ENCODE measurements around the gene HIC1.

Gene HIC1

GRCh38 chr17:2018716-2019510, 36.0 kb upstream of the HIC1 start:
- no peak overlapping the region for H4K8ac ChIP-seq (ENCODE audit: low read depth, low read length)
- no peaks in the 10 kb centered on the region for H3K79me1 ChIP-seq (ENCODE audit: low read length)
- no peak overlapping the region for H3K9ac ChIP-seq (ENCODE audit: low read length)
- no peak overlapping the region for H3K4me2 ChIP-seq (ENCODE audit: low read length)
- H3K79me2 ChIP-seq (ENCODE audit: control insufficient read depth, insufficient read depth, low read length) = no peaks in the 10 kb centered on the region
- no peak overlapping the region for H2BK120ac ChIP-seq (ENCODE audit: low read depth, low read length)
- H2BK15ac ChIP-seq (replicated peaks; ENCODE audit: low read depth) = no peak overlapping the region
- no peak overlapping the region for H3K56ac ChIP-seq (ENCODE audit: low read length)
- no peak overlapping the region for H3K27ac ChIP-seq (ENCODE audit: low read depth, low read length)
- no peak for DNase-seq
- no peaks in the 10 kb centered on the region for H3K4me1 ChIP-seq (ENCODE audit: control insufficient read depth, low read depth, low read length)
- H3K27me3 ChIP-seq (ENCODE audit: insufficient read depth, low read length, poor library complexity) = peaks cover 1% of the 10 kb centered on the region
- no peak overlapping the region for H4K5ac ChIP-seq (ENCODE audit: low read length)
- H3K18ac ChIP-seq (ENCODE audit: low read length) = no peak overlapping the region
- no peaks in the 10 kb centered on the region for H3K36me3 ChIP-seq (ENCODE audit: control insufficient read depth, insufficient read depth, low read length)
- H3K23ac ChIP-seq (ENCODE audit: low read length) = no peak overlapping the region
- no peak overlapping the region for H3K4me3 ChIP-seq (ENCODE audit: low read length)
- WGBS (ENCODE audit: extremely low coverage, insufficient coverage, low lambda C conversion rate) = no CpG with 5 or more reads among the region's 24 CpGs
- no peak overlapping the region for H2BK5ac ChIP-seq (ENCODE audit: low read length)
- no peak overlapping the region for H3K4ac ChIP-seq (ENCODE audit: low read depth, low read length)
- H2AK5ac ChIP-seq (ENCODE audit: low read length) = no peak overlapping the region

- H3K27me3 ChIP-seq (ENCODE audit: insufficient read depth, low read length, poor library complexity) = peaks cover 9% of the 10 kb centered on the region
- WGBS (ENCODE audit: extremely low coverage, insufficient coverage, low lambda C conversion rate) = no CpG with 5 or more reads among the region's 8 CpGs
These were observed 35.2 kb upstream of the HIC1 start for GRCh38 chr17:2019723-2020122.

GRCh38 chr17:2020721-2021120, 34.2 kb upstream of the HIC1 start:
- no peak overlapping the region for H3K4ac ChIP-seq (ENCODE audit: low read depth, low read length)
- H3K79me1 ChIP-seq (ENCODE audit: low read length) = no peaks in the 10 kb centered on the region
- H4K8ac ChIP-seq (ENCODE audit: low read depth, low read length) = no peak overlapping the region
- H2BK120ac ChIP-seq (ENCODE audit: low read depth, low read length) = no peak overlapping the region
- H4K5ac ChIP-seq (ENCODE audit: low read length) = no peak overlapping the region
- no peaks in the 10 kb centered on the region for H3K79me2 ChIP-seq (ENCODE audit: control insufficient read depth, insufficient read depth, low read length)
- peaks cover 13% of the 10 kb centered on the region for H3K27me3 ChIP-seq (ENCODE audit: insufficient read depth, low read length, poor library complexity)
- H3K56ac ChIP-seq (ENCODE audit: low read length) = no peak overlapping the region
- H3K36me3 ChIP-seq (ENCODE audit: control insufficient read depth, insufficient read depth, low read length) = no peaks in the 10 kb centered on the region
- no peak overlapping the region for H3K4me3 ChIP-seq (ENCODE audit: low read length)
- no peak for DNase-seq
- no peak overlapping the region for H2BK5ac ChIP-seq (ENCODE audit: low read length)
- H3K4me2 ChIP-seq (ENCODE audit: low read length) = no peak overlapping the region
- no CpG with 5 or more reads among the region's 8 CpGs for WGBS (ENCODE audit: extremely low coverage, insufficient coverage, low lambda C conversion rate)
- H3K4me1 ChIP-seq (ENCODE audit: control insufficient read depth, low read depth, low read length) = no peaks in the 10 kb centered on the region
- H2AK5ac ChIP-seq (ENCODE audit: low read length) = no peak overlapping the region
- H3K23ac ChIP-seq (ENCODE audit: low read length) = no peak overlapping the region
- H3K27ac ChIP-seq (ENCODE audit: low read depth, low read length) = no peak overlapping the region
- no peak overlapping the region for H3K9ac ChIP-seq (ENCODE audit: low read length)
- H2BK15ac ChIP-seq (replicated peaks; ENCODE audit: low read depth) = no peak overlapping the region
- H3K18ac ChIP-seq (ENCODE audit: low read length) = no peak overlapping the region

More at GRCh38 chr17:2019723-2020122, 35.2 kb upstream of the HIC1 start:
- H3K36me3 ChIP-seq (ENCODE audit: control insufficient read depth, insufficient read depth, low read length) = no peaks in the 10 kb centered on the region
- no peak overlapping the region for H3K4me3 ChIP-seq (ENCODE audit: low read length)
- H2BK15ac ChIP-seq (replicated peaks; ENCODE audit: low read depth) = no peak overlapping the region
- no peak overlapping the region for H3K27ac ChIP-seq (ENCODE audit: low read depth, low read length)
- no peak overlapping the region for H3K4me2 ChIP-seq (ENCODE audit: low read length)
- H3K79me2 ChIP-seq (ENCODE audit: control insufficient read depth, insufficient read depth, low read length) = no peaks in the 10 kb centered on the region
- no peak overlapping the region for H3K56ac ChIP-seq (ENCODE audit: low read length)
- H2BK5ac ChIP-seq (ENCODE audit: low read length) = no peak overlapping the region
- no peak overlapping the region for H3K4ac ChIP-seq (ENCODE audit: low read depth, low read length)
- no peak overlapping the region for H3K18ac ChIP-seq (ENCODE audit: low read length)
- H2BK120ac ChIP-seq (ENCODE audit: low read depth, low read length) = no peak overlapping the region
- H3K4me1 ChIP-seq (ENCODE audit: control insufficient read depth, low read depth, low read length) = no peaks in the 10 kb centered on the region
- no peak for DNase-seq
- H4K8ac ChIP-seq (ENCODE audit: low read depth, low read length) = no peak overlapping the region
- no peak overlapping the region for H3K23ac ChIP-seq (ENCODE audit: low read length)
- H4K5ac ChIP-seq (ENCODE audit: low read length) = no peak overlapping the region
- H3K9ac ChIP-seq (ENCODE audit: low read length) = no peak overlapping the region
- H2AK5ac ChIP-seq (ENCODE audit: low read length) = no peak overlapping the region
- H3K79me1 ChIP-seq (ENCODE audit: low read length) = no peaks in the 10 kb centered on the region

GRCh38 chr17:2022647-2023240, 32.2 kb upstream of the HIC1 start:
- H3K79me1 ChIP-seq (ENCODE audit: low read length) = no peaks in the 10 kb centered on the region
- H2AK5ac ChIP-seq (ENCODE audit: low read length) = no peak overlapping the region
- no peaks in the 10 kb centered on the region for H3K79me2 ChIP-seq (ENCODE audit: control insufficient read depth, insufficient read depth, low read length)
- no peak overlapping the region for H4K8ac ChIP-seq (ENCODE audit: low read depth, low read length)
- no peak overlapping the region for H3K9ac ChIP-seq (ENCODE audit: low read length)
- no peak overlapping the region for H3K23ac ChIP-seq (ENCODE audit: low read length)
- H3K36me3 ChIP-seq (ENCODE audit: control insufficient read depth, insufficient read depth, low read length) = no peaks in the 10 kb centered on the region
- H4K5ac ChIP-seq (ENCODE audit: low read length) = no peak overlapping the region
- DNase-seq = no peak
- H3K18ac ChIP-seq (ENCODE audit: low read length) = no peak overlapping the region
- no peak overlapping the region for H2BK5ac ChIP-seq (ENCODE audit: low read length)
- H2BK15ac ChIP-seq (replicated peaks; ENCODE audit: low read depth) = no peak overlapping the region
- H3K4ac ChIP-seq (ENCODE audit: low read depth, low read length) = no peak overlapping the region
- H3K56ac ChIP-seq (ENCODE audit: low read length) = no peak overlapping the region
- peaks cover 17% of the 10 kb centered on the region for H3K27me3 ChIP-seq (ENCODE audit: insufficient read depth, low read length, poor library complexity)
- no peaks in the 10 kb centered on the region for H3K4me1 ChIP-seq (ENCODE audit: control insufficient read depth, low read depth, low read length)
- no peak overlapping the region for H2BK120ac ChIP-seq (ENCODE audit: low read depth, low read length)
- no CpG with 5 or more reads among the region's 15 CpGs for WGBS (ENCODE audit: extremely low coverage, insufficient coverage, low lambda C conversion rate)
- no peak overlapping the region for H3K4me2 ChIP-seq (ENCODE audit: low read length)
- H3K4me3 ChIP-seq (ENCODE audit: low read length) = no peak overlapping the region
- H3K27ac ChIP-seq (ENCODE audit: low read depth, low read length) = no peak overlapping the region

- Histone ChIP-seq H3K36me3 (ENCODE audit: control insufficient read depth, insufficient read depth, low read length) (no peaks in the 10 kb centered on the region), H4K8ac (ENCODE audit: low read depth, low read length) (no peak overlapping the region), H2BK120ac (ENCODE audit: low read depth, low read length) (no peak overlapping the region), H3K27ac (ENCODE audit: low read depth, low read length) (no peak overlapping the region), H3K79me1 (ENCODE audit: low read length) (no peaks in the 10 kb centered on the region), H2AK5ac (ENCODE audit: low read length) (no peak overlapping the region), H3K9ac (ENCODE audit: low read length) (no peak overlapping the region), H3K4ac (ENCODE audit: low read depth, low read length) (no peak overlapping the region), H3K18ac (ENCODE audit: low read length) (no peak overlapping the region), H3K27me3 (ENCODE audit: insufficient read depth, low read length, poor library complexity) (peaks cover 17% of the 10 kb centered on the region), H3K23ac (ENCODE audit: low read length) (no peak overlapping the region), H3K56ac (ENCODE audit: low read length) (no peak overlapping the region), H2BK5ac (ENCODE audit: low read length) (no peak overlapping the region), H3K4me3 (ENCODE audit: low read length) (no peak overlapping the region), H3K4me1 (ENCODE audit: control insufficient read depth, low read depth, low read length) (no peaks in the 10 kb centered on the region), H4K5ac (ENCODE audit: low read length) (no peak overlapping the region), H3K4me2 (ENCODE audit: low read length) (no peak overlapping the region), H3K79me2 (ENCODE audit: control insufficient read depth, insufficient read depth, low read length) (no peaks in the 10 kb centered on the region), H2BK15ac (replicated peaks; ENCODE audit: low read depth) (no peak overlapping the region)
- no CpG with 5 or more reads among the region's 16 CpGs for WGBS (ENCODE audit: extremely low coverage, insufficient coverage, low lambda C conversion rate)
- no peak for DNase-seq
These were observed 31.6 kb upstream of the HIC1 start for GRCh38 chr17:2023256-2023655.

Measured in mesendoderm (in vitro differentiated cells).